ENCODE results near the gene DENND1C.
"Not testable (repeated sequence)": the region's sequence is repeated elsewhere in the genome, so short reads cannot be mapped to it uniquely, and the experiment has no call there.

The DENND1C gene

DNA sequence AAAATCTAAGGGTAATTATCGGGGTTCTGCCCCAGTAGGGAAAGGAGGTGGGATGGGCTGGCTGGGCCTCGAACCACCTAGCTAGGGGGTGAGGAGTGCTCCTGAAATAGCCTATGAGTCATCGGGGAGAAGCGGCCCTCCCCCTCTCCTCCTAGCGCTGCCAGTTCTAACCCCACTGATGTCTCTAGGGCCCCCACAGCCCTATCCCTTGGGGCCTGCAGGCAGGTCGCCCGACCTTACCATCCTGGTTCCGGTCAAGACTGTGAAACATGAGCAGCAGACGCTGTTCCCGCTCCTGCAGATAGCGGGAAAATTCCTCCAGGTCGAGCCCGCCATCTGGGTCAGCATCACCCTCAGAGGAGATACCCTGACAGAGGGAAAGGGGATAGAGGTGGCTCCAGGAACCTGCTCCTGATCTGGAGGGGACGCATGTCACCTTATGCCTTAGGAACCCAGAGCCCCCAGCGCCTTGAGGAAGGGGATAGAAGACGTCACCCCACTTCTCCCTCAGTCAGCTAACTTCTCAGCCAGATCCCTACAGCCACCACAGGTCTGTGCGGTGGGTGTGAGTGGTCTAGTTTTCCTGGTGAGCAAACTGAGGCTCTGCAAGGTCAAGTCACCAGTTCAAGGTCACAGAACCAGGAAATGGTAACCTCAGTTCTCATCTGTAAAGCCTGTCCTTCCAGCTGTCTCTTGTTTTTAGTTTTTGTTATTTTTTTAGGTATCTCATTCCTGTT lies 23.5 kb downstream of the DENND1C start:
- no peak for DNase-seq (ENCODE audit: low read depth in 2 of 3, low spot score in 1 of 3)

GRCh38 chr19:6455924-6456323 lies 25.7 kb downstream of the DENND1C start:
- DNase-seq (ENCODE audit: low read depth in 2 of 3, low spot score in 1 of 3) = no peak

DNA sequence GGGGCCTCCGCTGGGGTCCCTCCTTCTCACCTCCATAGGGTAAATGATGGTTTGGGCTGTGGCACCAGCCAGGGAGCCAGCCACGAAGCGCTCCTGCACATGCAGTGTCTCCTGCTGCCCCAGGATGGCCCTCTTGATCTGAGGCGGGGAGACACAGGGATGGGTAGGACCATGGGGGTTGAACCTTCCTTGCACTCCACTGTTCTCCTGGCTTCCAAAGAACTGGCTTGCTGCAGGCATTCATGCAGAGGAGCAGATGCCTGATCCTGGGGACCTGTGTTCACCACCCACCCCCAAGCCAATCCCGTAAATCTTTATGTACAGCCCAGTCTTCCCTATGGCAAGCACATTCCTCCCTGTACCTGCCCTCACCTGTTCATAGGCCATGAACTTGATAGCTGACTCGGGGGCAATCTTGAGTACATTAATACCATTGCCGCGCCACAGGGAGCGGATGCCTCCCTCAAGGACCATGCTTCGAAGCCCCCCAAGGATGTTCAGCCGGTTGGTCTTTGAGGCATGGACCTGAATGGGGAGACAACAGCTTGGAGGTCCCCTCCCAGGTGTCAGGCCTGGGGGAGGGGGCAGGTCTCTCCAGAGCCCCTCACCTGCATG lies 27.5 kb downstream of the DENND1C start:
- DNase-seq (ENCODE audit: low read depth in 2 of 3, low spot score in 1 of 3) = no peak

GRCh38 chr19:6452899-6453298 lies 28.7 kb downstream of the DENND1C start:
- DNase-seq (ENCODE audit: low read depth in 2 of 3, low spot score in 1 of 3) = no peak

DNA sequence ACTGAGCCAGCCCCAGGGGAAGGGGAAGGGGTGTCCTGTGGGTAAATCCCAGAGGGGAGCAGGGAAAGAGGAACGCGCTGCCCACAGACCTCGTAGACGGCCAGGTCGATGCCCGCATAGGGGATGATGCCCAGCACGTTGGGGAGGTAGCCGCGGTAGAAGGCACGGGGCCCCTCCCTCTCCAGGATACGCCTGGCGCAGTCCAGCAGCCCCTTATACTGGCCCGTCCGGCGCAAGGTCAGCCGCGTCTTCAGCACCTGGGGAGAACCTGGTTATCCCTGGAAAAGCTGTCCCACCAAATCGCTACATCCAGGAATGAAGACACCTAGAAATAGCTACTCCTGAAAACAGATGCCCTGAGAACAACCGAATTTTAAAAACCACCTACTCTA lies 29.4 kb downstream of the DENND1C start:
- DNase-seq (ENCODE audit: low read depth in 2 of 3, low spot score in 1 of 3) = no peak

DNA sequence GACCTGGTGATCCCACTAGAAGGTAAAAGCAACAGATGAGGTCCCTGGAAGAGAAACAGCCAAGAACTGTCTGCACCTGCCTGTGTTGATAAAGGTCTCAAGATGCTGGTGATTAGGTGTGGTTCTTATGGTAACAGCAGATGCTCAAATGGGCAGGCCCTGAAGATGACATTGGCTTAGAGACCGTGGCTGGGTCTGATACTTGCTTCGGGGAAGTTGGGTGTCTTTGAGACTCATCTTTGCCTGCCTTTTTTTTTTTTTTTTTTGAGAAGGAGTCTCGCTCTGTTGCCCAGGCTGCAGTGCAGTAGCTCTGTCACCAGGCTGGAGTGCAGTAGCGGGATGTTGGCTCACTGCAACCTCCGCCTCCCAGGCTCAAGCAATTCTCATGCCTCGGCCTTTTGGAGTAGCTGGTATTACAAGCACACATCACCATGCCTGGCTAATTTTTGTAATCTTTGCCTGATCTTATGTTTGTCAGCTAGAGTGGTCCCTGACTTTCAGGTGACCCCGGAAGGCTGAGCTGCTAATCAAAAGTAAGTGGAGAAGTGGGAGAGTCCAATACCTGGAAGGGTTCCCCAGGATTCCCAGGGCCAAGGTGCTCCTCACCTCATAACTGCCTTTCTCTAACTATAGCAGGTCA lies 29.9 kb downstream of the DENND1C start:
- DNase-seq (ENCODE audit: low read depth in 2 of 3, low spot score in 1 of 3) = no peak

- no peak for DNase-seq (ENCODE audit: low read depth in 2 of 3, low spot score in 1 of 3)
Measured at GRCh38 chr19:6450166-6450565, 31.4 kb downstream of the DENND1C start.

DNA sequence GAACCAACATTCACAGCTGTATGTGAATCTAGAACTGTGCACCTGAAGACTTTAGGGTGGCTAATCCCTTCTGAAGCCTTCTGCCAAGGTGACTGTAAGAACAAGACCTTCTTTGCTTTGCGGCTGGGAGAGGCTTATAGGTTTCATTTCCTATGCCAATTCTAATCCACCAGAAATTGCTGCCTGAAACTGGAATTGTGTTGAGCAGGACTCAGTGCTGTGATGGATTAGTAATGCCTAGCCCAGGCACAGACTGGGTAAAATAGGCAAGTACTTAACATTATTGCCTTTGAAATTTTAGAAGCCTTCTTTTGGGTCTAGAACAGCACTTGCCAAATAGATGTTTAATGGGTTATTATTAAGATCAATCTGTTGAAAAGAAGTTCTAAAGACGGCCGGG lies 33.5 kb downstream of the DENND1C start:
- DNase-seq (ENCODE audit: low read depth in 2 of 3, low spot score in 1 of 3) = no peak

GRCh38 chr19:6446452-6446851 lies 35.1 kb downstream of the DENND1C start:
- DNase-seq (ENCODE audit: low read depth in 2 of 3, low spot score in 1 of 3) = no peak

GRCh38 chr19:6443986-6444385 lies 37.6 kb downstream of the DENND1C start:
- no peak for DNase-seq (ENCODE audit: low read depth in 2 of 3, low spot score in 1 of 3)

GRCh38 chr19:6442087-6442688 lies 39.4 kb downstream of the DENND1C start:
- no peak for DNase-seq (ENCODE audit: low read depth in 2 of 3, low spot score in 1 of 3)

- DNase-seq (ENCODE audit: low read depth in 2 of 3, low spot score in 1 of 3) = no peak
Measured at GRCh38 chr19:6440905-6441304, 40.7 kb downstream of the DENND1C start.

DNA sequence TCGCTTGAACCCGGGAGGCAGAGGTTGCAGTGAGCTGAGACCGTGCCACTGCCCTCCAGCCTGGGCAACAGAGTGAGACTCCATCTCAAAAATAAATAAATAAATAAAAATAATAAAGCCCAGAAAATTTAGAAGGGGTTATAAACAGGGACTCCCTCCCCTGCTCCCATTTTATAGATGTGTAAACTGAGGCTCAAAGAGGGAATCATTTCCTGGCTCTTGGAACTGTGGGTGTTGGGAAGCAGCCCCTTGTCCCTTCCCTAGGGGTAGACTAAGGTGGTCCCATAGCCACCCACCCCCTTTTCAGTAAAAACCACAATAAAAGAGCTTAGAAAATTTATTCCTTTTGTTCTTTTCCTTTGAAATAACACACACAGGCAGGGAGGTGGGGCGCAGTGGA lies 41.8 kb downstream of the DENND1C start:
- DNase-seq (ENCODE audit: low read depth in 2 of 3, low spot score in 1 of 3) = no peak

GRCh38 chr19:6433663-6434062 lies 47.9 kb downstream of the DENND1C start, which contains the start of gene SLC25A41:
TSS of gene SLC25A41 (minus strand) at chr19:6433763. CDS start at chr19:6433693, 70 bp downstream.
- no peak for DNase-seq (ENCODE audit: low read depth in 2 of 3, low spot score in 1 of 3)

- no peak for DNase-seq (ENCODE audit: low read depth in 2 of 3, low spot score in 1 of 3)
Measured at GRCh38 chr19:6433165-6433564, 48.4 kb downstream of the DENND1C start.

DNA sequence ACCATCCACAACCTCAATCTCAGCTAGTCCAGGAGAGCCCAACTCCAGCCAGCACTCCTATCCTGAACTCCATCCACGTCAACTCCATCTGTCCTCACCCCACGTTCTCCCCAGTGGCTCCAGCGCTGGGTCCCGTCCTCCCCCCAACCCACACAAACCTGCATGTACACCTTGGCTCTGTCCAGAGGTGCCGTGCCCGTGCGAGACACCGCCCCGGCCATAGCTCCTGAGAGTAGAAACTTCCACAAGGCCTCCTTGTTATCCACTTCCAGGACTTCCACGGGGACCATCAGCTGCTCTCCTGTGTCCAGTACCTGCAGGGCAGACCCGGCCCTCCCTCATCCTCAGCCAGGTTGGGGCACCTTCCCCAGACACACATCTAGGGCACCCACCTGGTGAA lies 49.7 kb downstream of the DENND1C start:
- DNase-seq (ENCODE audit: low read depth in 2 of 3, low spot score in 1 of 3) = no peak

DNA sequence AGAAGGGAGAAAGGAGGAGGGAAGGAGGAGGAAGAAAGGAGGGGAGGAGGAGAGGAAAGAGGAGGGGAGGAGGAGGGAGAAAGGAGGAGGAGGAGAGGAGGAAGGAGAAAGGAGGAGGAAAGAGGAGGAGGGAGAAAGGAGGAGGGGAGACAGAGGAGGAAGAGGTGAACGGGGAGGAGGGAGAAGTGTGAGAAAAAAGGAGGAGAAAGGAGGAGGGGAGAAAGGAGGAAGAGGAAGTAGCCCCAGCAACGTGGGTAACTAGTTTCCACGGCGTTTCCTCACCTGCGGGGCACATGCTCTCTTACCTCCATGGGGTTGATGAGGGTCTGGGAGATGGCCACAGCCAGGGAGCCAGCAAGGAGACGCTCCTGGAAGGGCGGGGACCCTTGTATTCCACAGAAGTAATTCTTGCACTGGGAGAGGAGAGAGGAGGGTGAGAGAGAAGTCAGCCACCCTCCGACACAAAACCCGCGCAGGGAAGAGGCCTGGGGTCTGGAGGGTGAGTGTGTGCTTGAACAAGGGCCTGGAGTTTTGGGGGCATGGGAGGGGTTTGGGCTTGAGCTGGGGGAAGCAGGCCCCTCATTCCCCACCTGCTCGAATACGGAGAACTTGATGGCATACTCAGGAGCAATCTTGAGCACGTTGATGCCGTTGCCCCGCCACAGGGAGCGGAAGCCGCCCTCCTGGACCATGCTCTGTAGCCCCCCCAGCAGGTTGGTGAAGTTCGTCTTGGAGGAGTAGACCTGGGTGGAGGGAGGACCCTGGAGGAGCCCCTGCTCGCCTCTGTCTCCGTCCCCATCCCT lies 52.0 kb downstream of the DENND1C start:
- no peak for DNase-seq (ENCODE audit: low read depth in 2 of 3, low spot score in 1 of 3)

DNA sequence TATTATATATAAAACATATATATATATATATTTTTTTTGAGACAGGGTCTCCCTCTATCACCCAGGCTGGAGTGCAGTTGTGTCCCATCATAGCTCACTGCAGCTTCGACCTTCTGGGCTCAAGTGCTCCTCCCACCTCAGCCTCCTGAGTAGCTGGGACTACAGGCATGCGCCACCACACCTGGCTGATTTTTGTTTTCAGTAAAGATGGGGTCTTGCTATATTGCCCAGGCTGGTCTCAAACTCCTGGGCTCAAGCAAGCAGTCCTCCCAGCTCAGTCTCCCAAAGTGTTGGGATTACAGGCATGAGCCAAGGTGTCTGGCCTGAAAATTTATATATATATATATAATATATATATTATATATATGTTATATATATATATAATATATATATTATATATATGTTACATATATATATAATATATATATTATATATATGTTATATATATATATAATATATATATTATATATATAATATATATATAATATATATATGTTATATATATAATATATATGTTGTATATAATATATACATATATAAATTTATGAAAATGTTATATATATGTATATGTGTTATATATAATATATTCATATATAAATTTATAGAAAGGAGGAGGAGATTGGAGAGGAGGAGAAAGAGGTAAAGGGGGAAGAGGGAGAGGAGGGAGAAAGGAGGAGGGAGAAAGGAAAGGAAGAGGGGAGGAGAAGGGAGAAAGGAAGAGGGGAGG lies 52.7 kb downstream of the DENND1C start:
- DNase-seq (ENCODE audit: low read depth in 2 of 3, low spot score in 1 of 3) = not testable (repeated sequence)

- DNase-seq (ENCODE audit: low read depth in 2 of 3, low spot score in 1 of 3) = no peak
Measured at GRCh38 chr19:6427131-6427530, 54.5 kb downstream of the DENND1C start.
